HG02623 (cell line): Measurements from ENCODE around the gene MUC4.
"Not testable (repeated sequence)": the region's sequence is repeated elsewhere in the genome, so short reads cannot be mapped to it uniquely, and the experiment has no call there.

Source experiments
- ATAC-seq: cut with Tn5 transposase; IDR thresholded peaks from one replicate; pipeline ENCODE4 v1.9.1; 2021; ENCODE audit warnings: moderate library complexity; ENCODE audit not compliant: unreplicated experiment

MUC4 gene

DNA sequence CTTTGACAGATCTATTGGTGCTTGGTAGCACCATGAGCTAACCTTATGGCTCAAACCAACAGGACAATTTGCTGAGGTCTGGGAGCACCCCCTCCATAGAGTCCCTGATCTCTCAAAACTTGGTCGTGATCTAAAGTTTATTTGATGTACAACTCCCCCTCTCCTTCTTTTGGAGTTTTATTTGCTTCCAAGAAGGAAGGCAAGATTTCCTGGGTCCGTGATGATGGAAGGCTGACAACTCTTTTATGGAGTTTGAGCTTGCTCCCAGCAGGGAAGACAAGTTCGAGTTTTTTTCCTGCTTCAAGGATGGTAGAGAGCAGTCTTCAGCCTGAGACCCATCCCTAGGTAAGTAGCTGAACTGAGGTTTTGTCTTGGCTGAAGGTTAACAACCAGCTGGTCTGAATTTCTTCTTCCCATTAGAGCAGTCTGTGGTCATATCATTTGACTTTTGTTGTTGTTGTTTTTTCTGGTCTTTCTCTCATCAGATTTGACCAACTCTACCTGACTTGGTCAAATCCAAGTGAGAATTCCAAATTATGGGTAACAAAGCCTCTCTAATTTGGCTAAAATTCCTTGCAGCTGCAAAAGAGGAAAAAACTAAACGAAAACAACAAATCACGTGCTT is 93.8 kb downstream of the MUC4 start:
- no peak for ATAC-seq

GRCh38 chr3:195717416-195717815 is 94.3 kb downstream of the MUC4 start:
- no peak for ATAC-seq

GRCh38 chr3:195715583-195716266 is 96.0 kb downstream of the MUC4 start:
- no peak for ATAC-seq

- ATAC-seq, result no peak
Measured at GRCh38 chr3:195715134-195715533, 96.6 kb downstream of the MUC4 start.

DNA sequence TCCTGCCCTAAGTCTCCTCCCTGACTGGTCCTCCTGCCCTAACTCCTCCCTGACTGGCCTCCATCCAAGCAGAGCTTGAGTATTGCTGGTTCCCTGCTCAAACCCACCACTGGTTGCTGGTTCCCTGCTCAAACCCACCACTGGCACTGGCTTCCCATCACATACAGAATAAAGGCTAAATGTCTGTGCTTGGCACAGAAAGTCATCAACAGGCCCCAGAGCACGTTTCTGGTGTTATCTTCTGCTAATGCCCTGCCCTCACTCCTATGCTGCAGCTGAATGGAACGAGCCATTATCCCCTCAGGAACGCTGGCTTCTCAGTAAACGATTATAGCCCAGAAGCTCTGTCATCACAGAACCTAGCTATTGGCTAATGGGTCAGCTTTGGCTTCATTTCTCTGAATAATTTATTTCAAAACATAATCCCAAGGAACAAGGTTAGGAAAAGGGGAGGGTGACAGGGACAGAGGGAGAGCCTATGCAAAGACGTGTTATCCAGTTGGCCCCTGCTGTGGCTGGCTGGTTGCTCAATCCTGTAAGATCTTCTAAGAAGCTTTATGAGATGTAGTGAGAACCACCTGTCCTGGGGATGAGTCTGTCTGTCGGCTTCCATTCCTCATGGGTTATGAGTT is 97.2 kb downstream of the MUC4 start:
- no peak for ATAC-seq

GRCh38 chr3:195713150-195713549 is 98.6 kb downstream of the MUC4 start:
- ATAC-seq, result not testable (repeated sequence)

DNA sequence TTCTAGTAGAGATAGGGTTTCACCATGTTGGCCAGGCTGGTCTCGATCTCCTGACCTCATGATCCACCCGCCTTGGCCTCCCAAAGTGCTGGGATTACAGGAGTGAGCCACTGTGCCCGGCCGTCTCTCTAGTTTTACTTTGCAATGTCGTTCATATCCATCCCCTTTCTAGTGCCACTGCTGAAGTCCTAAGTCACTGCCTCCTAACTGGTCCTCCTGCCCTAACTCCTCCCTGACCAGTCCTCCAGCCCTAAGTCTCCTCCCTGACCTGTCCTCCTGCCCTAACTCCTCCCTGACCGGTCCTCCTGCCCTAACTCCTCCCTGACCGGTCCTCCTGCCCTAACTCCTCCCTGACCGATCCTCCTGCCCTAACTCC is 99.2 kb downstream of the MUC4 start:
- not testable (repeated sequence) for ATAC-seq

DNA sequence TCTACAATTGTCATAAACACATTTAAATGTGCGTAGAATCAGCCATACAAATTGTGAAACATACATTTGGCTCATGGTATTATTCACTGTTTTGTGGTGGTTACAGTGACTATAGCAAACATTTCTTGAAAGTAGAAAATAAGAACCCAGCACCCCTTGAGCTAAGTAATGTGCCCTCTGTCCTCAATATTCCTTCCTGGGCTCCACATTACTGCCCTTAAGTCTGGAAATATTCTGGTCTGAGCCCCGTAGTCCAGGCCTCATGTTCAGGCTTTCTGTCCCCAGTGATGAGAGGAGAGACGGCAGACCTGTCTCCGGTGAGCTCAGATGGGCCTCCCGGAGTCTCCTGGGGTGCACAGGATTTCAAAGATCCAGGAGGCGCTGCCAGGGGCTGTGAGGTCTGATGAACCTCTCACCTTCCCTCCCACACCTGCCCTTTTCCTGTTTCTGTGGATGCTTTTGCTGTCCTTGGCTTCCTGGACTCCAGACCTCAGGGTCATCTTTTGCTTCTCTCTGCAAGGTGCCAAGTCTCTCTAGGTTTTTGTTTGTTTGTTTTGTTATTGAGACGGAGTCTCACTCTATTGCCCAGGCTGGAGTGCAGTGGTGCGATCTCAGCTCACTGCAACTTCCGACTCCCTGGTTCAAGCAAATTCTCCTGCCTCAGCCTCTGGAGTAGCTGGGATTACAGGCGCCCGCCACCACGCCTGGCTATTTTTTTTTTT is 99.8 kb downstream of the MUC4 start:
- ATAC-seq, result no peak

GRCh38 chr3:195711091-195711812 is 100.5 kb downstream of the MUC4 start:
- ATAC-seq, result not testable (repeated sequence)

DNA sequence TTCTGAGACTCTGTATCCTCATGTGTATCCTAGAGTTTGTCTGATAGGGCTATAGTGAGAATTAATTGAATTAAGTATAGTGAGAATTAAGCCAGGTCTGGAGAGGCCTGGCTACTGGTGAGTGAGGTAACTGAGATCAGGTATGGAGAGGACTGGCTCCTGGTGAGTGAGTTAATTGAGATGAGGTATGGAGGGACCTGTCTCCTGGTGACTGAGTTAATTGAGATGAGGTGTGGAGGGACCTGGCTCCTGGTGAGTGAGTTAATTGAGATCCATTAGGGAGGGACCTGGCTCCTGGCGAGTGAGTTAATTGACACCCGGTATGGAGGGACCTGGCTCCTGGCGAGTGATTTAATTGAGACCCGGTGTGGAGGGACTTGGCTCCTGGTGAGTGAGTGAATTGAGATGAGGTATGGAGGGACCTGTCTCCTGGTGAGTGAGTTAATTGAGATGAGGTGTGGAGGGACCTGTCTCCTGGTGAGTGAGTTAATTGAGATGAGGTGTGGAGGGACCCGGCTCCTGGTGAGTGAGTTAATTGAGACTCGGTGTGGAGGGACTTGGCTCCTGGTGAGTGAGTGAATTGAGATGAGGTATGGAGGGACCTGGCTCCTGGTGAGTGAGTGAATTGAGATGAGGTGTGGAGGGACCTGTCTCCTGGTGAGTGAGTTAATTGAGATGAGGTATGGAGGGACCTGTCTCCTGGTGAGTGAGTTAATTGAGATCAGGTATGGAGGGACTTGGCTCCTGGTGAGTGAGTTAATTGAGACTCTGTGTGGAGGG is 101.4 kb downstream of the MUC4 start:
- ATAC-seq, result not testable (repeated sequence)

DNA sequence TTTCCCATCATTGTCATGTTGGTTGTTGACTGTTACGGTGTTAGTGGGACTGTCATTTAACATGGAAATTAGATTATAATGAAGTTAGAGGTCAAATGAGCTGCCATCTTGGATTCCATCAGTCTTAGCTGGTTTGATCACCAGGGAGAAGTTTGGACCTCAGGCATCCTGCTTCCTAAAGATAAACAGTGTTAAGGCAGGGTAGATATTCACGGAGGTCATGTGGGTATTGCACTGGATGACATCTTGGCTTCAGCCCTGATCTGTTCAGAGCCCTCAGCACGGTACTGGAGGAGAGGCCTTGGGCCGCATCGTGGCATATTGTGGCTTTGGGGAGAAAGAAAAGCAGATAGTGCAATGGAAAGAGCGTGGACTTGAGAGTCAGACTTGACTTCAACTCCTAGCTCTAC is 102.0 kb downstream of the MUC4 start:
- no peak for ATAC-seq

- no peak for ATAC-seq
Measured at GRCh38 chr3:195708626-195709481, 102.9 kb downstream of the MUC4 start.

GRCh38 chr3:195708061-195708460 is 103.7 kb downstream of the MUC4 start:
- no peak for ATAC-seq

DNA sequence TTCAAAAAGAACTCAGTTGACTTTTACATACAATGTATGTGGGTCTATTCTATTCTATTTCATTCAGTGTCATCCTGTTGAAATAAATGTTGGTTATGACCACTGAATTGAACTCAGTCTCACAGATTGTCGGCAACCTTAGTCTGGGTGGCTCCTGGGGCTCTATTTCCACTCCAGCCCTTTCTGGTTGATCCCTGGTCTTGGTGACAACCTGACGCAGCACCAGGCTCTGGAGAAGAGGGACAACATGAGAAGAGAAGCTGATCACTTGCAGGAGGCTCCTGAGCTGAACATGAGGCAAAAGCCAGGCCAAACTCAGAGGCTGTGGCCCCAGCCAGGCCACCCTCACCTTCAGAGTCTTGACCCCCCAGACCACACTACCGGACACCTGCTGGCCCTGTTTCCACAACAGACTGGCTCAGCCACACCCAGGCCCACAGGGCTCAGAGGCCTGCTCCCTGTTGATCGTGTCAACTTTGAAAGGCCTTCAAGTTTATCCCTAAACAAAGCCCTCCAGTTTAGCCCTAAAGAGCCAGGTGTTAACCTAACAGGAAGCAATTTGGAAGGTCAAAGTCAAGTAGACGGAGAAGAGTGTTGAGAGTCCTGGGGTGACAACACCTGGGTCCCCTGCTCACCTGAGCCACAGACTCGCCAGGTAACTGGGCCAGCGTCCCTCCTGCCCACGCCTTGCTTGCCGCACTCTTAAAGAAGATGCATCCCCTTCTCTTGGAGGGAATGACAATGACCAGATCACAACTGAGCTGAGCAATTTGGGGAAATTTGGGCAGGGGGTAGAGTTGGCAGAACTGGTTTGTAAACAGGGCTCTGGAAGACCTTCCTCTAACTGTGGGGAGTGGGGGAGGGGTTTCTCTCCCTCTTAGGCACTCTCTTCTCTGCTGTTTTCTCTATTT is 106.4 kb downstream of the MUC4 start:
- ATAC-seq, result no peak

DNA sequence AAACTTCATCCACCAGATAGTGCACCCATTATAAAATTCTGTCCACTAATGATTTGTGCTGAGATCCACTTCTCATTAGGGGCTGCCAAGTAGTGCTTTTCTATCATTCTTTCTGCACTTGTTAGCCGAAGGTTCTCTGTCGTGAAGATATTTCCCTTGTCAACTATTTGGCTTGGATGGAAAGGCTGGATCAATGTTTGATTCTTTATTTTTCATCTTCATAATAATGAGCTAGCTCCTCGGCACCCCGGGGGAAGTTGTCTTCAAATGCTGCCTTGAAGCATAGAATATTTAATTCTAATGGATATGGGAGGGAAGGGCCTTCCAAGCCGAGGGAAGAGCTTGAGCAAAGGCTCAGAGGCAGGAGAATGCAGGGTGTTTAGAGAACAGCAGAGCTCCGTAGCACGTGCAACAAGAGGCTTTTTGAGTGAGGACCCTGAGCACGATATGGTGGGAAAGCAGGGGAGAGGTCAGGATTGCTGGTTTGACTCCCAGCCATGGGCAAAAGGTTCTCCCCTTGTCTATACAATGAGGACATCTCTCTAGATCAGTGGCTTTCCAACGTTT is 107.2 kb downstream of the MUC4 start:
- ATAC-seq, result no peak

DNA sequence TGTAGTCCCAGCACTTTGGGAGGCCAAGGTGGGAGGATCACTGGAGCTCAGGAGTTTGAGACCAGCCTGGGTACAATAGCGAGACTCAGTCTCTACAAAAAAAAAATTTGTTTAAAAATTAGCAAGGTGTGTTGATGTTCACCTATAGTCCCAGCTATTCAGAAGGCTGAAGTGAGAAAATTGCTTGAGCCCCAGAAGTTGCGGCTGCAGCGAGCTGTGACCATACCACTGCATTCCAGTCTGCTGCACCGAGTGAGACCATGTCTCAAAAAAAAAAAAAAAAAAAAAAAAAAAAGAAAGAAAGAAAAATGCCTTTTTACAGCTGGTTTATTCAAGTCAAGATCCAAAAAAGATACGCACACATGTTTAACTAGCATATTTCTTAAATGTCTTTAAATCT is 108.0 kb downstream of the MUC4 start:
- no peak for ATAC-seq

DNA sequence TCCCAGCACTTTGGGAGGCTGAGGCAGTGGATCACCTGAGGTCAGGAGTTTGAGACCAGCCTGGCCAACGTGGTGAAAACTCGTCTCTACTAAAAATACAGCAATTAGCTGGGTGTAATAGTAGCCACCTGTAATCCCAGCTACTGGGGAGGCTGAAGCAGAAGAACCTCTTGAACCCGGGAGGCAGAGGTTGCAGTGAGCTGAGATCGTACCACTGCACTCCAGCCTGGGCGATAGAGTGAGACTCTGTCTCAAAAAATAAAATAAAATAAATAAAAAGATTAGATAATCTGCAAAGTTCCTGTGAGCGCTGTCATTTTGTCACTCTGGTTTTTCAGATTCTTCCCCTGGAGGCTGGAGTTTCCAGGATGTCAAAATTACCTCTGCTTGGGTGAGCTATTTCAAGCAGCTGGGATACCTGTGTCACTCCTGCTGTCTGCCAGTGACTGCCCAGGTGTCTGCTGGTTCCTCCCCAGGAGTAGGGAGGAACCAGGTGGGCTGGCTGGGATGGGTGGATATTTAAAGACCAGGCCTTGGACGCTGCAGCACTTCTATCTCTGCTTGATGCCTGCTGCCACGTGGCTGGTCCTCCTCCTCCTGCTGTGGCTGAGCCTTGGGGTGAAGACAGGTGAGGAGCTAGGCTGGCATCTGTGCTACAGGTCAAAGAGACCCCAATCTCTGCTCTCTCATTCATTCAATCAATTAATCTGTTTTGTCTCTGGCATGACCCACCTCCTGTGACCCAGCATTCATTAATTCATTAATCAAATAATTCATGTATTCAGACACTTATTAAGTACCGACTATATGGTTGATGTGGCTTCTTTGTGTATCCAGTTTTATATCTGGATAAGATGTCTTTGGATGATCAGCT is 110.5 kb downstream of the MUC4 start:
- no peak for ATAC-seq
